SU-DHL-6 (cell line): Measurements from ENCODE around the gene TDP1.

Experiments used
- CTCF ChIP-seq: fragments of 200-600 bp; sonication (generic); IDR thresholded peaks from one replicate; pipeline ENCODE4 v1.5.1; 2017; ENCODE audit warnings: antibody characterized with exemption, mild to moderate bottlenecking, low read length, moderate library complexity; ENCODE audit not compliant: insufficient read depth, poor library complexity, severe bottlenecking
- EZH2phosphoT487 ChIP-seq: fragments of 200-600 bp; sonication (generic), shearing (Covaris generic); conservative IDR thresholded peaks from 2 replicates; pipeline ENCODE4 v1.6.1; 2018; ENCODE audit warnings: mild to moderate bottlenecking, antibody characterized with exemption, low read length, moderate library complexity, mixed read lengths

GRCh38 chr14:89936654-89937185 lies 19.0 kb upstream of the TDP1 start:
- TF ChIP-seq CTCF (no peak), EZH2phosphoT487 (no peak)
